Keratinocyte (primary cell): ENCODE results near the gene SYT8. TPM values are rescaled to one million over a fixed set of nuclear protein-coding genes. Genes with fewer than 3 reads are reported as not detected.

Experiments used
- DNase-seq: peaks from one replicate; pipeline ENCODE4 v3.0.0-alpha.2; 2011; ENCODE audit warnings: low read depth, missing footprints, low spot score
- FAIRE-seq: peaks from 2 replicates; lab custom pipeline; 2011; peaks lifted over from hg19 to GRCh38; lab: Jason Lieb, UNC
- H2AFZ ChIP-seq: 2 replicates; pipeline ENCODE4 v1.6.0; 2012; ENCODE audit warnings: low read length, control low read depth, inconsistent platforms; ENCODE audit not compliant: control insufficient read depth
- H3K27ac ChIP-seq: 2 replicates; pipeline ENCODE4 v1.5.1; 2011; ENCODE audit warnings: low read length; ENCODE audit not compliant: control insufficient read depth, insufficient read depth
- H3K27me3 ChIP-seq: 3 replicates; pipeline ENCODE4 v1.6.0; 2011; ENCODE audit warnings: low read length; ENCODE audit not compliant: control insufficient read depth, insufficient read depth; ENCODE audit errors: extremely low read depth
- H3K36me3 ChIP-seq, 2 experiments: 2 replicates in 1 of 2; 3 replicates in 1 of 2; pipeline ENCODE4 v1.5.1; 2011; ENCODE audit warnings: low read length in 2 of 2, mild to moderate bottlenecking in 1 of 2; ENCODE audit not compliant: control insufficient read depth in 2 of 2, insufficient read depth in 2 of 2; ENCODE audit errors: extremely low read depth in 1 of 2
- H3K4me1 ChIP-seq: 3 replicates; pipeline ENCODE4 v1.5.1; 2011; ENCODE audit warnings: low read length; ENCODE audit not compliant: control insufficient read depth, insufficient read depth; ENCODE audit errors: extremely low read depth
- H3K4me2 ChIP-seq: 3 replicates; pipeline ENCODE4 v1.6.0; 2011; ENCODE audit warnings: low read depth, low read length; ENCODE audit not compliant: control insufficient read depth, insufficient read depth; ENCODE audit errors: extremely low read depth
- H3K4me3 ChIP-seq, 3 experiments: fragments of 200-600 bp in 1 of 3; sonication (generic) in 1 of 3; 2 replicates in 2 of 3; 3 replicates in 1 of 3; pipeline ENCODE4 v1.5.1; 2011 to 2016; ENCODE audit warnings: low read length in 3 of 3, mild to moderate bottlenecking in 3 of 3, control low read depth in 2 of 3, inconsistent platforms in 1 of 3, low read depth in 1 of 3, mixed read lengths in 1 of 3, mixed run types in 1 of 3, moderate library complexity in 1 of 3; ENCODE audit not compliant: control insufficient read depth in 2 of 3, insufficient read depth in 2 of 3; ENCODE audit errors: extremely low read depth in 1 of 3
- H3K79me2 ChIP-seq: 2 replicates; pipeline ENCODE4 v1.6.0; 2012; ENCODE audit warnings: low read length; ENCODE audit not compliant: control insufficient read depth, insufficient read depth
- H3K9ac ChIP-seq: 3 replicates; pipeline ENCODE4 v1.6.0; 2011; ENCODE audit warnings: low read length; ENCODE audit not compliant: control insufficient read depth, insufficient read depth; ENCODE audit errors: extremely low read depth
- H3K9me1 ChIP-seq: 3 replicates; pipeline ENCODE4 v1.6.0; 2011; ENCODE audit warnings: low read length; ENCODE audit not compliant: control insufficient read depth, insufficient read depth; ENCODE audit errors: extremely low read depth
- H3K9me3 ChIP-seq: 2 replicates; pipeline ENCODE4 v1.5.1; 2012; ENCODE audit warnings: low read depth, low read length; ENCODE audit not compliant: control insufficient read depth
- H4K20me1 ChIP-seq: 3 replicates; pipeline ENCODE4 v1.6.0; 2011; ENCODE audit warnings: low read length; ENCODE audit not compliant: control insufficient read depth, insufficient read depth; ENCODE audit errors: extremely low read depth
- CTCF ChIP-seq, 3 experiments: IDR thresholded peaks in 1 of 3; conservative IDR thresholded peaks in 1 of 3; optimal IDR thresholded peaks in 1 of 3; 2 replicates in 2 of 3; 3 replicates in 1 of 3; pipeline versions ENCODE3 to v1.5.1; 2011; ENCODE audit warnings: low read length in 3 of 3, mild to moderate bottlenecking in 3 of 3, moderate library complexity in 2 of 3, control low read depth in 1 of 3, inconsistent platforms in 1 of 3; ENCODE audit not compliant: insufficient read depth in 2 of 3; ENCODE audit errors: extremely low read depth in 1 of 3
- EZH2 ChIP-seq: IDR thresholded peaks from one replicate; pipeline ENCODE4 v1.6.1; 2012; ENCODE audit warnings: inconsistent platforms, mild to moderate bottlenecking, low read length, moderate library complexity
- dilution Hi-C: fragments of 300-500 bp; cut with MboI; formaldehyde crosslinking; loops from one replicate; pipeline ENCODE4 v1.7.0; 2020; ENCODE audit warnings: low sequenced_read_pairs; ENCODE audit not compliant: extremely low pct_ligation_motif_present
- polyA plus RNA-seq, 5 experiments: library from polyadenylated mRNA; depleted of rRNA in 3 of 5; stranded (reverse) in 3 of 5; stranded (forward) in 1 of 5; unstranded in 1 of 5; fragments of >200 nt; gene quantifications; 1 replicate in 1 of 5; 2 replicates in 3 of 5; 3 replicates in 1 of 5; pipeline versions ENCODE4 v1.2.1 to v1.2.3, GENCODE V29; 2011 to 2012; ENCODE audit warnings: missing spikeins in 2 of 5, low read depth in 1 of 5, low replicate concordance in 1 of 5

SYT8 gene
- polyA plus RNA-seq, 1 donor (not counting 4 experiments of a cell fraction or from before 2014, with no cell fraction given), result 19.3 TPM

- H3K9me3 ChIP-seq, result no peaks in the 10 kb centered on the region
- H3K4me1 ChIP-seq, result no peaks in the 10 kb centered on the region
- peaks cover 11% of the 10 kb centered on the region for H3K27me3 ChIP-seq
- no peak overlapping the region for H3K4me2 ChIP-seq
- TF ChIP-seq CTCF (optimal IDR thresholded peaks at IDR 0.05 in 1 of 3, IDR thresholded peaks at IDR 0.05 in 1 of 3, conservative IDR thresholded peaks at IDR 0.05 in 1 of 3; ENCODE audit: extremely low read depth in 1 of 3, insufficient read depth in 2 of 3, low read length in 3 of 3) (no peak), EZH2 (no peak)
- no peaks in the 10 kb centered on the region for H4K20me1 ChIP-seq
- dilution Hi-C loops, result no loop called here
- H3K27ac ChIP-seq, result no peak overlapping the region
- H3K9ac ChIP-seq, result no peak overlapping the region
- H3K4me3 ChIP-seq, result no peak overlapping the region
- FAIRE-seq, result no peak
- no peak for DNase-seq
- H3K79me2 ChIP-seq, result no peaks in the 10 kb centered on the region
- no peaks in the 10 kb centered on the region for H3K9me1 ChIP-seq
- no peaks in the 10 kb centered on the region for H3K36me3 ChIP-seq
- H2AFZ ChIP-seq, result no peak overlapping the region
Observed at GRCh38 chr11:1786466-1786865, 48.3 kb upstream of the SYT8 start.

DNA sequence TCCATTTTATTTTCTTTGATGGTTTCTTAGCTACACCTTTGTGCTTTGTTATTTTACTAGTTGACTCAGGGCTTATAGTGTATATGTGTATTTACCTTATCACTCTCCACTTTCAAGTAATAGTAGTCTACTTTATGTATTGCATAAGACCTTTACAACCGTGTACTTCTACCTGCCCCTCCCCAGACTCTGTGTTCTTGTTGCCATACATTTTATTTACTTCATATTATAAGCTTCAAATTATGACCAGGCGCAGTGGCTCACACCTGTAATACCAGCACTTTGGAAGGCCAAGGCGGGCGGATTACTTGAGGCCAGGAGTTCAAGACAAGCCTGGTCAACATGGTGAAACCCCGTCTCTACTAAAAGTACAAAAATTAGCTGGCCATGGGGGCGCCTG is 42.9 kb upstream of the SYT8 start:
- H3K27ac ChIP-seq, result no peak overlapping the region
- H3K27me3 ChIP-seq, result no peaks in the 10 kb centered on the region
- FAIRE-seq (no peak), DNase-seq (no peak)
- H3K9ac ChIP-seq, result no peak overlapping the region
- H2AFZ ChIP-seq, result no peak overlapping the region
- no peaks in the 10 kb centered on the region for H3K79me2 ChIP-seq
- H3K9me3 ChIP-seq, result no peaks in the 10 kb centered on the region
- no peaks in the 10 kb centered on the region for H3K9me1 ChIP-seq
- H3K4me1 ChIP-seq, result peaks cover 12% of the 10 kb centered on the region
- H3K4me3 ChIP-seq, result no peak overlapping the region
- TF ChIP-seq EZH2 (no peak), CTCF (optimal IDR thresholded peaks at IDR 0.05 in 1 of 3, IDR thresholded peaks at IDR 0.05 in 1 of 3, conservative IDR thresholded peaks at IDR 0.05 in 1 of 3; ENCODE audit: extremely low read depth in 1 of 3, insufficient read depth in 2 of 3, low read length in 3 of 3) (no peak)
- H3K4me2 ChIP-seq, result no peak overlapping the region
- dilution Hi-C loops, result no loop called here
- H3K36me3 ChIP-seq, result no peaks in the 10 kb centered on the region
- H4K20me1 ChIP-seq, result no peaks in the 10 kb centered on the region
